ENCODE measurements around the gene VCL. TPM values are rescaled to one million over a fixed set of nuclear protein-coding genes. Genes with fewer than 3 reads are reported as not detected.

The VCL gene
- total RNA-seq, 1 experiment from 2014 or later, result 291 TPM

GRCh38 chr10:73974309-73974946, 23.5 kb upstream of the VCL start:
- Histone ChIP-seq H3K23ac (ENCODE audit: insufficient read length, low read depth, low read length) (no peak overlapping the region), H3K4me1 (ENCODE audit: insufficient read depth, low read length) (no peaks in the 10 kb centered on the region; the same call in 1 of the 2 replicates), H2BK5ac (ENCODE audit: insufficient read length, low read length) (no peak overlapping the region), H3K14ac (ENCODE audit: insufficient read depth, low read length) (no peak overlapping the region), H2BK15ac (ENCODE audit: low read depth, low read length) (no peak overlapping the region), H3K27ac (ENCODE audit: insufficient read length, low read depth, low read length) (no peak overlapping the region), H2BK120ac (ENCODE audit: low read depth, low read length, poor library complexity, severe bottlenecking) (no peak overlapping the region), H4K20me1 (ENCODE audit: control insufficient read depth, insufficient read depth, insufficient read length) (no peaks in the 10 kb centered on the region), H4K8ac (replicated peaks; ENCODE audit: insufficient read length, low read depth, low read length) (no peak overlapping the region), H4K5ac (ENCODE audit: insufficient read length, low read depth, low read length) (no peak overlapping the region), H2BK20ac (ENCODE audit: low read depth, low read length, poor library complexity, severe bottlenecking) (no peak overlapping the region), H2BK12ac (ENCODE audit: insufficient read length, low read depth, low read length) (no peak overlapping the region), H3K9ac (ENCODE audit: extremely low read depth, insufficient read length, low read length) (no peak overlapping the region), H3K4me2 (ENCODE audit: insufficient read depth, insufficient read length, low read length) (no peak overlapping the region), H3K79me1 (ENCODE audit: insufficient read depth, low read depth, low read length, poor library complexity, severe bottlenecking) (no peaks in the 10 kb centered on the region), H3K23me2 (ENCODE audit: insufficient read length, low read depth, low read length, poor library complexity, severe bottlenecking) (no peaks in the 10 kb centered on the region), H4K91ac (ENCODE audit: insufficient read length, low read depth, low read length) (no peak overlapping the region), H3K18ac (ENCODE audit: insufficient read length, low read depth, low read length) (no peak overlapping the region), H3K9me3 (ENCODE audit: control insufficient read depth, low read depth, low read length) (no peaks in the 10 kb centered on the region), H3K56ac (ENCODE audit: insufficient read length, low read depth, low read length) (no peak overlapping the region), H3K27me3 (ENCODE audit: insufficient read depth, low read length) (no peaks in the 10 kb centered on the region), H3K79me2 (ENCODE audit: insufficient read depth, low read length) (no peaks in the 10 kb centered on the region), H2AFZ (ENCODE audit: low read length) (no peak overlapping the region), H2AK5ac (ENCODE audit: insufficient read length, low read length) (no peak overlapping the region), H3T11ph (ENCODE audit: low read length) (no peak overlapping the region), H3K4ac (ENCODE audit: low read depth, low read length) (no peak overlapping the region)
- peaks cover 4 to 8% of the 10 kb centered on the region in 2 experiments; a peak in 4 of 5 replicates for H3K9me3 Mint-ChIP-seq
- WGBS (ENCODE audit: extremely low coverage, insufficient read length, low lambda C conversion rate), result no CpG with 5 or more reads among the region's 5 CpGs
- peaks cover 0 to 9% (median 2%) of the 10 kb centered on the region in 3 experiments; a peak in 2 of 7 replicates for H3K36me3 Mint-ChIP-seq (ENCODE audit: insufficient read depth in 1 of 3, low read depth in 3 of 3)
- no peak for TF ChIP-seq CTCF (conservative IDR thresholded peaks at IDR 0.05)
- no peak for DNase-seq
- no peaks in the 10 kb centered on the region for H3K27me3 Mint-ChIP-seq (ENCODE audit: low read depth)
- no peak overlapping the region for H3K4me3 Mint-ChIP-seq
- no peak overlapping the region for H3K27ac Mint-ChIP-seq
- H3K4me1 Mint-ChIP-seq, result peaks cover 18 to 26% of the 10 kb centered on the region in 2 experiments

All from H9 (cell line).